B cell (primary cell): ENCODE data around the gene CSDE1. TPM values are rescaled to one million over a fixed set of nuclear protein-coding genes. Genes with fewer than 3 reads are reported as not detected.
A peak's percentile ranks its signal among the peaks of the same experiment; 100 is the strongest.

Experiments
- ATAC-seq: fragments of 200-7000 bp; cut with Tn5 transposase; one replicate; pipeline ENCODE4 v1.10.0; 2021; ENCODE audit warnings: low read depth, mild to moderate bottlenecking, moderate number of reproducible peaks, moderate library complexity
- CTCF ChIA-PET: fragments of 350-600 bp; sonication (Branson Sonifier 250); formaldehyde crosslinking; loops from one replicate; lab custom pipeline; 2021; ENCODE audit warnings: antibody characterized with exemption, inconsistent platforms; lab: Charles Lee
- POLR2A ChIA-PET: fragments of 350-600 bp; sonication (Branson Sonifier 250); formaldehyde crosslinking; loops from one replicate; lab custom pipeline; 2021; ENCODE audit warnings: antibody characterized with exemption; lab: Charles Lee
- DNase-seq: peaks from one replicate; pipeline ENCODE4 v3.0.0; 2013
- H2AFZ ChIP-seq: 2 replicates; pipeline ENCODE4 v1.6.1; 2012; ENCODE audit warnings: mild to moderate bottlenecking, low read depth, low read length; ENCODE audit not compliant: insufficient read depth, poor library complexity, severe bottlenecking
- H3K27ac ChIP-seq, 2 donors: 1 replicate in 1 of 2; 2 replicates in 1 of 2; pipeline ENCODE4 v1.5.1; 2012 to 2013; ENCODE audit warnings: low read length in 2 of 2, mild to moderate bottlenecking in 2 of 2, moderate library complexity in 1 of 2
- H3K27me3 ChIP-seq, 4 experiments: fragments of 200-600 bp in 1 of 4; sonication (generic) in 1 of 4; replicated peaks in 1 of 4; 1 replicate in 2 of 4; 2 replicates in 2 of 4; pipeline versions ENCODE4 v1.6.1 to v1.7.0; 2013 to 2016; ENCODE audit warnings: low read length in 3 of 4, mild to moderate bottlenecking in 2 of 4, mixed read lengths in 1 of 4, moderate library complexity in 1 of 4; ENCODE audit not compliant: insufficient read depth in 4 of 4, control insufficient read depth in 3 of 4; ENCODE audit errors: control extremely low read depth in 1 of 4
- H3K36me3 ChIP-seq, 2 experiments: replicated peaks in 1 of 2; 1 replicate in 1 of 2; 2 replicates in 1 of 2; pipeline versions ENCODE4 v1.6.1 to v1.7.1; 2013; ENCODE audit warnings: low read length in 1 of 2; ENCODE audit not compliant: insufficient read depth in 2 of 2, control insufficient read depth in 1 of 2; ENCODE audit errors: control extremely low read depth in 1 of 2, extremely low read depth in 1 of 2
- H3K4me1 ChIP-seq, 2 donors: fragments of 200-600 bp in 1 of 2; sonication (generic) in 1 of 2; 1 replicate in 1 of 2; 2 replicates in 1 of 2; pipeline versions ENCODE4 v1.5.1 to v1.6.1; 2013 to 2017; ENCODE audit warnings: low read length in 2 of 2; ENCODE audit not compliant: control insufficient read depth in 2 of 2, insufficient read depth in 2 of 2
- H3K4me2 ChIP-seq: replicated peaks from 2 replicates; pipeline ENCODE3; 2012; ENCODE audit warnings: mild to moderate bottlenecking, low read depth, low read length; ENCODE audit not compliant: poor library complexity, severe bottlenecking
- H3K4me3 ChIP-seq, 5 experiments: fragments of 200-600 bp in 1 of 5; sonication (generic) in 1 of 5; 1 replicate in 3 of 5; 2 replicates in 2 of 5; pipeline versions ENCODE4 v1.5.1 to v1.7.0; 2011 to 2016; ENCODE audit warnings: low read length in 4 of 5, mild to moderate bottlenecking in 4 of 5, low read depth in 2 of 5, control low read depth in 1 of 5, moderate library complexity in 1 of 5; ENCODE audit not compliant: insufficient read depth in 1 of 5; ENCODE audit errors: control extremely low read depth in 1 of 5, extremely low read depth in 1 of 5
- H3K79me2 ChIP-seq: fragments of 200-600 bp; sonication (generic); one replicate; pipeline ENCODE4 v1.6.0; 2016; ENCODE audit warnings: low read length; ENCODE audit not compliant: control insufficient read depth, insufficient read depth
- H3K9ac ChIP-seq: fragments of 200-600 bp; sonication (generic); 2 replicates; pipeline ENCODE4 v1.6.1; 2017; ENCODE audit warnings: mild to moderate bottlenecking, low read length, moderate library complexity
- H3K9me3 ChIP-seq, 3 donors: one replicate each; pipeline versions ENCODE4 v1.6.1 to v1.7.1; 2013; ENCODE audit warnings: low read length in 2 of 3; ENCODE audit not compliant: control insufficient read depth in 2 of 3, insufficient read depth in 1 of 3; ENCODE audit errors: control extremely low read depth in 1 of 3
- H4K20me1 ChIP-seq: 2 replicates; pipeline ENCODE4 v1.6.0; 2012; ENCODE audit warnings: mild to moderate bottlenecking, low read length; ENCODE audit not compliant: insufficient read depth, control insufficient read depth, poor library complexity, severe bottlenecking
- H3K27ac Mint-ChIP-seq: one replicate; pipeline ENCODE4 v1.8.0; 2021; ENCODE audit warnings: mixed read lengths
- H3K27me3 Mint-ChIP-seq: one replicate; pipeline ENCODE4 v1.8.0; 2021; ENCODE audit warnings: mixed read lengths
- H3K4me1 Mint-ChIP-seq: one replicate; pipeline ENCODE4 v1.8.0; 2021; ENCODE audit warnings: mixed read lengths
- H3K4me3 Mint-ChIP-seq: one replicate; pipeline ENCODE4 v1.8.0; 2021; ENCODE audit warnings: mixed read lengths
- H3K9me3 Mint-ChIP-seq: one replicate; pipeline ENCODE4 v1.8.0; 2022; ENCODE audit warnings: mixed read lengths; ENCODE audit not compliant: insufficient read depth
- CTCF ChIP-seq: fragments of 200-600 bp; IDR thresholded peaks from one replicate; pipeline ENCODE4 v1.8.0; 2022; ENCODE audit warnings: antibody characterized with exemption, mild to moderate bottlenecking
- EZH2 ChIP-seq: IDR thresholded peaks from 2 replicates; pipeline ENCODE4 v1.6.1; 2012; ENCODE audit warnings: borderline replicate concordance, low read depth, mild to moderate bottlenecking, moderate library complexity, low read length; ENCODE audit not compliant: insufficient read depth, poor library complexity, severe bottlenecking
- WGBS: methylation state at CpG from one replicate; pipeline ENCODE4 v1.1.5; 2013; ENCODE audit warnings: missing lambda C conversion rate; ENCODE audit not compliant: insufficient coverage; 5-methylcytosine and 5-hydroxymethylcytosine counted together
- intact Hi-C: fragments of 100-400 bp; cut with micrococcal nuclease; formaldehyde crosslinking; loops from one replicate; pipeline ENCODE4 v1.10.0; 2022
- polyA plus RNA-seq: library from polyadenylated mRNA; depleted of rRNA; stranded (reverse); fragments of >200 nt; gene quantifications from 2 replicates; pipeline ENCODE4 v1.2.3, GENCODE V29; 2012
- total RNA-seq, 2 donors: library from RNA; stranded (reverse); fragments of 120-200 nt in 1 of 2; gene quantifications; 1 replicate in 1 of 2; 2 replicates in 1 of 2; pipeline versions ENCODE4 v1.2.3 to v1.2.4, GENCODE V29; 2013 to 2022

CSDE1 gene
- total and polyA plus RNA-seq, 2 donors (not counting 1 experiment from before 2014, with no cell fraction given), result 114 to 454 TPM

DNA sequence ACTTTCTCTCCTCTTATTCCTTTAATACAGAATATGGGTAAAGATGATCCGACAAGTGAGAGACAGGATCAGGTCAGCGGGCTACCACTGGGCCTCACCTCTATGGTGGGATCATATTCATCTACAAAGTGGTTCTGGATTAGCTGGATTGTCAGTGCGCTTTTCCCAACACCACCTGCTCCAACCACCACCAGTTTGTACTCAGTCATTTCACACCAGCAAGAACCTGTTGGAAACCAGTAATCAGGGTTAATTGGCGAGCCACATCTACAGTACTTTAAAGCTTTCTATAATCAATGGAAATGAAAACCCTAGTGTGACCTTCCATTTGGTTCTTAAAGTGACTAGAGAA, 41.9 kb downstream of the CSDE1 start:
- intact Hi-C loops, result loop anchor here (1.0 to 10.0 kb wide), 9 partner anchors 41 to 2001 kb away; partner anchors contain the start of genes BCAS2, CSDE1, DENND2C and PPM1J
- H3K4me1 ChIP-seq, result peaks cover 15 to 16% of the 10 kb centered on the region in 2 donors
- peak overlapping the region; percentile 69 to 95 (median 89) for H3K4me3 ChIP-seq
- H3K9me3 Mint-ChIP-seq, result no peaks in the 10 kb centered on the region
- peaks cover 29% of the 10 kb centered on the region for H3K4me1 Mint-ChIP-seq
- TF ChIP-seq EZH2, result no peak
- no peak for TF ChIP-seq CTCF
- peak overlapping the region; percentile 97 for H3K27ac ChIP-seq
- POLR2A ChIA-PET, result interaction anchor here (1.0 to 1.7 kb wide), 4 partner anchors 42 to 205 kb away, joined by 4 to 6 read pairs (median 6); partner anchors contain the start of genes CSDE1, DENND2C, SIKE1 and TRIM33
- peaks cover 37% of the 10 kb centered on the region for H3K79me2 ChIP-seq
- H4K20me1 ChIP-seq, result peaks cover under 1% of the 10 kb centered on the region
- peak overlapping the region; percentile 61 for H2AFZ ChIP-seq
- CTCF ChIA-PET, result interaction anchor here (0.6 to 1.6 kb wide), 3 partner anchors 42 to 235 kb away, joined by 3 to 4 read pairs (median 4); partner anchors contain the start of gene CSDE1
- no peaks in the 10 kb centered on the region for H3K9me3 ChIP-seq
- H3K36me3 ChIP-seq, result peaks cover 6 to 65% of the 10 kb centered on the region in 2 experiments
- H3K27me3 Mint-ChIP-seq, result no peaks in the 10 kb centered on the region
- H3K27me3 ChIP-seq, result no peaks in the 10 kb centered on the region
- WGBS, result 50% methylated on average over 1 of the region's 4 CpGs
- ATAC-seq (no peak), DNase-seq (no peak)
- H3K27ac Mint-ChIP-seq, result peak overlapping the region; percentile 99
- H3K4me2 ChIP-seq, result peak overlapping the region; percentile 72
- peak overlapping the region; percentile 94 for H3K9ac ChIP-seq
- H3K4me3 Mint-ChIP-seq, result peak overlapping the region; percentile 99

DNA sequence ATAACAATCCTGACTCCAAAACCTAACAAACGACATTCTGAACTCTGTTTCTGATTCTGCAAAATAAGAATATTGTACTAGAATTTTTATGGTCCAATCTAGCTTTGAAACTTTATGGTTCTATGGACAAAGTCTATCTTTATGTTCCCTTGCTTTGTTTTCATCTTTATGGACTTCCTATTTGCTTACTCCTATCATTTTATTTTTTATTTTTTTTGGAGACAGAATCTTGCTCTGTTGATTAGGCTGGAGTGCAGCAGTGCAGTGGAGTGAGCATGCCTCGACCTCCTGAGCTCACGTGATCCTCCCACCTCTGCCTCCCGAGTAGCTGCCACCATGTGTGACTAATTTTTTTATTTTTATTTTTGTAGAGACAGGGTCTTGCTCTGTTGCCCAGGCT, 44.8 kb downstream of the CSDE1 start:
- CTCF ChIA-PET, result interaction anchor here (0.6 kb wide), 1 partner anchor 86 kb away, joined by 3 read pairs; no protein-coding TSS in a partner anchor
- H3K36me3 ChIP-seq, result peaks cover 0 to 59% of the 10 kb centered on the region in 2 experiments
- no peak overlapping the region for H3K4me2 ChIP-seq
- Mint-ChIP-seq H3K9me3 (no peaks in the 10 kb centered on the region), H3K4me3 (no peak overlapping the region), H3K27me3 (no peaks in the 10 kb centered on the region), H3K4me1 (peaks cover 29% of the 10 kb centered on the region), H3K27ac (no peak overlapping the region)
- H3K79me2 ChIP-seq, result peaks cover 37% of the 10 kb centered on the region
- DNase-seq (no peak), ATAC-seq (no peak)
- H3K27ac ChIP-seq, result no peak overlapping the region
- intact Hi-C loops, result loop anchor here (10.0 kb wide), 2 partner anchors 1758 to 1998 kb away; partner anchors contain the start of genes PPM1J and SLC16A1
- TF ChIP-seq EZH2, result no peak
- TF ChIP-seq CTCF, result no peak
- POLR2A ChIA-PET, result no interaction called here
- no peaks in the 10 kb centered on the region for H3K9me3 ChIP-seq
- H3K9ac ChIP-seq, result no peak overlapping the region
- no peaks in the 10 kb centered on the region for H3K27me3 ChIP-seq
- no CpG with 5 or more reads among the region's 4 CpGs for WGBS
- peaks cover 15 to 16% of the 10 kb centered on the region in 2 donors for H3K4me1 ChIP-seq
- no peak overlapping the region for H2AFZ ChIP-seq
- H4K20me1 ChIP-seq, result peaks cover 7% of the 10 kb centered on the region
- H3K4me3 ChIP-seq, result no peak overlapping the region
